Epidermal melanocyte (primary cell): ENCODE data around the gene FAM47E.

ENCODE experiments used
- DNase-seq: peaks from one replicate; pipeline ENCODE4 v3.0.0; 2011; ENCODE audit warnings: low spot score; ENCODE audit not compliant: insufficient read length

Gene FAM47E, protein sequence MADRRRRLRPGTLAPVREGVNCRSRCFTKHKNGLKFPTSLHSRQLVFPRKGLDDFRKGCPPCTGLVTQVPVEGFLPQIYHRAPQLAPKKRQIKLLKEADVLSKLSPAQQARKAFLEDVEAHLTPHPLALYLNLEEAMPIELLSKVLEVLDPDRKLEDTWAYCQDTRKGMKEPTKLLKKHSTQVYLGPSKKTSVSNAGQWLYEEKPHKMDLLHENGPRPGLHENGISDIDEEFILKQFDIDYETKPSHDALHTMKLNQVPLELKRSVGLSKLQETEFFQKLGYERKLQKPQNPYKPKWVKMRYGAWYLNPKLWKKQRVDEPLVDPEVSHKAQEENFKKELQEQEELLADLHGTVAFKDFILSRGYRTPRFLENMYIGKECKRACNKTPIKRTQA

DNA sequence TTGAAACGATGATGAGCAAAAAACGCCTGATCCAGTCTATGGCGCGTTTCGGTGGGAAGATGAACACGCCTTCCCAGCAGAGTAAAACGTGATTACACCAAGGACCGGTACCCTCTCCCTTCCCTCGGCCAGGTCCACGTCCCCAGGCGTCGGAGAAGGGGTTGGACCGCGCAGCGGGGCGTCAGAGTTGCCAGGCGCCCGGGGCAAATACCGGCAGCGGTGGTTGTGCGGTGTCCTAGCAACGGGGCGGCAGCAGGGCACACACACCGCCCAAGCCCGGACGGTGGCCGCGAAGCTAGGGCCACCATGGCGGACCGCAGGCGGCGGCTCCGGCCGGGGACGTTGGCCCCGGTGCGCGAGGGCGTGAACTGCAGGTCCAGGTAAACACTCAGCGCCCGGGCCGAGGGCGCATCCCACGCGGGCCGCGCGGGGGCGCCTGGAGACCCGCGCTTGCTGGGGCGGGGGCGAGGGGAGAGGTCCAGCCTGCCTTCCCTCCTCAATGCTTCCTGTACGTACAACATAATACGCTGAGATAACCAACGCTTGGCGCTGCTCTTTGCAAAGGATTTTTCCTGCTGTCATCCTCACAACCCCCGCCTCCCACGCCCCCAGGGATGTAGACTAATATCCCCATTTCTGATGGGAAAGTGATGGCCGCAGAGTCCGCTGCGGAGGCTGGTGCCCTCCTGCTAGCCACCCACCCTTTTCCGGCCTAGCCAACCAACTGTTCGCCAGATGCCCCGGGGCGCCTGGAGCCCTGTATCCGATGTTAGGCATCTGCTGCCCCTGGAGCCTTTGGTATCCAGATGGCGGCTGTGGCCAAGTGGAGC lies at the start of gene FAM47E:
Gene FAM47E (plus strand): TSS at position 281 of the 830 bp plus-strand sequence. CDS start 26 bp downstream, at position 307.
- DNase-seq = no peak

DNA sequence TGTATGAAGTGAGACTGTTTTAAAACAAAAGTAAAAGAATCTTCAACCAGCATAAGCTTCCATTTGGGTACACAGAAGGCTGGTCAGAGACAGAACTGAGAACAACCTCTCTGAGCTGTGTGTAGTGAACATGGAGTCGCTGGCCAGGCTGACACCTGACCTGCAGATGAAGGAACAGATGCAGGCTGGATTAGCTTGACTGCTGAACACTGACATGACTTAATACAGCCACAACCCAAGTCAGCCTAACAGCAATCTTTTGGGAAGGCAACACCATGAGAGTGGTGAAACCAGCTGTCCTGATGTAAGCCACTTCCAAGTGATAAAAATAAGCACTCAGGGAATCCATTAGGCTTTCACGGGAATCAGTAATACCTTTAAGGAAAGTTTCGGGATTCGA lies 48.0 kb upstream of the FAM47E start:
- no peak for DNase-seq

DNA sequence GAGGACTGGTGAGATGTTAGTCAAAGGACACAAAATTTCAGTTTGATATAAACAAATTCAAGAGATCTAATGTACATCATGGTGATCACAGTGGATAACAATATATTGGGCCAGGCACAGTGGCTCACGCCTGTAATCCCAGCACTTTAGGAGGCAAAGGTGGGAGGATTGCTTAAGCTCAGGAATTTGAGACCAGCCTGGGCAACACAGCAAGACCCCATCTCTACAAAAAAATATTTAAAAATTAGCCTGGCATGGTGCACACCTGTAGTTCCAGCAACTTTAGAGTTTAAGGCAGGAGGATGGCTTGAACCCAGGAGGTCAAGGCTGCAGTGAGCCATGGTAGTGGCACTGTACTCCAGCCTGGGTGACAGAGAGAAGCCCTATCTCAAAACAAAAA lies 46.6 kb upstream of the FAM47E start:
- no peak for DNase-seq

DNA sequence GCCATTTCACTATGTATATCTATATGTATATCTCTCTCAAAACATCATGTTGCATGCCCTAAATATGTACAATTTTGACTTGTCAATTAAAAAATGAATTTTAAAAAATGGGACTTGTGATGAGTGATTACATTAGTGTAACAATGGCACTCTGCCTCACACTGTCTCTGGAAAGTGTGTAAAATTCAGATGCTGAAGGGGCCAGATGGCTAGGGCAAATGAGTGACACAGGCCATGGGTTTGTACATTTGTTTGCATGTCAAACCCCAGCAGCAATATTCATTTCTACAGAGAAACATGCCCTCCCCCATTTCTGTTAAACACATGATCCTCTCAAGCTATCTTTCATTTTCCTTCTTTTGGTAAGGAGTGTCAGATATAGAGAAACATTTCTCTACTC lies 46.0 kb upstream of the FAM47E start:
- no peak for DNase-seq

DNA sequence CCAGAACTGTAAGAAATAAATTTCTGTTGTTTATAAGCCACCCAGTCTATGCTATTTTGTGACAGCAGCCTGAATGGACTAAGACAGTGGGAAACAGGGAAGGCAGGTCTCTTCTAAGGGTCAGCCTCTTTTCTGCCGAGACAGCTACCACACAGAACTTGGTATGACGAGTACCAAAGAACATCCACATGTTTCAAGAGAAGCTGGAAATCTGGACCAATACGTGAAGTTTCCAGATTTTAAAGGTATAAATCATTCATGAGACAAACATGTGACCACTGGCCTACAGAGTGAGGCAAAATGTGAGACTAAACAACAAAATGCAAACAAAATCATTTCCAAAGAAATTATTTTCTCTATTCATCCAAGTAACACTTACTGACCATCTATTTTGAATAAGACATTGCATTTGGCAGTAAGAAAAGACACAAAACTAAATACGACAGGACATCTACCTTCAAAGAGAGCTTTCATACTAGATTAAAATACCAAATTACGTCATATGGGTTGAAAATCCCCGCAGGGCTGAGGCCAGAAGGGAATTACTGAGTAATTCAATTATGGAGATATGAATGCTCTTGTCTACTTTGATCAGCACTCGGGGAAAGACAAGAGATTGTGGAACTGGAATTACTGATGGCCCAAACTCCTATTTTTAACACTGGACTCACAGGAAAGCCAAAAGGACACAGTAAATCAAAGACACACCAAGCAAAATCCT lies 45.1 kb upstream of the FAM47E start:
- no peak for DNase-seq

DNA sequence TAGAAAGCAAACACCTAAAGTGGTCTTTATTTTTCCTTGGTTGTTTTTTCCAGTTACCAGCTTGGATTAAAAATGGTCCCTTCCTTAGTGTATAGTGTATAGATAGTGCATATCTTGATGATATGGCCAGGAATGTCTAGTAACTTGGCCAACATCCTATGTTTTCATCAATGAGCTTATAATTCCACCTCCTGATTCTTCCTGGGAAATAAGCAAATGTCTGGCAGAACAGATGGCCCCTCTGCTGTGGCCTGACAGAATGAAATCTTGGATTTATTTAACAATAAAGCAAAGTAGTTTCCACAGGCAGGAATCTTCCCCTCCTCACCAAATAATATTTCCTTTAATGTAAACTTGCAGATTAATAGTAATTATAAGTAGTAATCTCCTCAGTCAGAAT lies 44.0 kb upstream of the FAM47E start:
- DNase-seq = no peak

DNA sequence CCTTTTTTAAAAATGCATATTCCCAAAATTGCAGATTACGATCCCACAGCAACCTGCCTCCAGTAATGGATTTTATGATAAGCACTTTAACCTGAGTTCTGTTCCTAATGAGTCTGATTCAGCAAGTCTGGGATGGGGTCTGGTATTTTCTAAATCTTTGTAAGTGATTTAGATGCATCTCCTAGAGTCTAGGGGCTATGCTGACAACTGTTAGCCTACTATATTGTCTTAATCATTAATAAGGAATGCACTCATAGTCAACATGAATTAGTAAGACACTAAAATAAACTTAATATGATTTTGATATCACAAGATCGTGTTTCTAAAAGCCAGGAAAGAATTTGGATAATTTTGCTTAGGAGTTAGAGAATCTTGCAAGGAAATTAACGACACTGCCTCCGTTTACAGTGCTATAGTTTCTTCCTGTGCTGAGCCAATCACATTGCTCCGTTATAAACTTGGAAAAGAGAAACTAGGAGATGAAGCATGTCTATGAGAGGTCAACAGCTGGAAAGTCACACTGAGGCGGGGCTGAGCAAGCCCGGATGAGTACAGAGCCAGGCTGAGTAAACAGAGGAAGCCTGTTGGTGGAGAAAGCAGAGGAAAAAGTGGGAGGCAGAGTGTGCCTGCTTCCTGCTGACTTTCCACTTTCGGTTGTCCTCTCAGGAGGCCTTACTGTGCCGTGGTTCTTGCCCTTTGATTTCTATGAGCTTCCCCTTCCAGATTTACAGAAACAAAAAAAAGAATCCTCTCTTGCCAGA lies 43.3 kb upstream of the FAM47E start:
- peak; percentile 31 for DNase-seq

DNA sequence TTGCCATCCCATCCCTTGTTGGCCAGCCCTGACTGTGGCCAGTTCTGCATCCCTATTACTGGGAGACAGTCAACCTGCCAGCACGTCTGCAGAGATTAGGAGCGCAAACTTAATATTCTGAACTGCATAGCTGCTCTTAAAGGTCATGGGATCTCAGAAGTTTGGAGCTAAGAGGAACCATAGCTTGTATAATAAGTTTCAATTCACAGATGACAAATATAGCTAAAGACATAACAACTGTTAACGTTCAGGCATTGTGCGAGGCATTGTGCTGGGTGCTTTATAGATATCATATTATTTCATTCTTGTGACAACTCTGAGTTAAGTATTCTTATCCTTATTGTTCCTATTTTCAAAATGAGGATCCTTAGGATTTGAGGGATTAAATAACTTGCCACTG lies 41.6 kb upstream of the FAM47E start:
- no peak for DNase-seq

DNA sequence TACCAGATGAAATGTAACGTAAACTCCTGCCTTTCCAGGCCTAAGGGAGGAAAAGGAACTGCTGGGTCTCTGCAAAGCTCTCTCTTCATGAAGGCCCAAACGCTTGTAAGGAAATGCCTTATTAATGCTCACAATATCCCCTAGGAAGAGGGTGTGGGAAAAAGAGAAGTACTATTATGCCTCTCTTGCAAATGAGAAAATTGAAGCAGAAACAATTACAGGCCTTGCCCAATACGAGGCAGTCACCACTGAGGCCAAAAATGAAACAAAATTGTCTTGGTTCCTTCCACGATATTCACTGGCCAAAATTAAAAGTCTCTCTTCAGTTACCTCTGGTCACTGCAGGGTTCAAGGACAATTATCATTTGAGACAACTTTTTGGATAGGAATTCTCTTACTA lies 41.1 kb upstream of the FAM47E start:
- DNase-seq = no peak

DNA sequence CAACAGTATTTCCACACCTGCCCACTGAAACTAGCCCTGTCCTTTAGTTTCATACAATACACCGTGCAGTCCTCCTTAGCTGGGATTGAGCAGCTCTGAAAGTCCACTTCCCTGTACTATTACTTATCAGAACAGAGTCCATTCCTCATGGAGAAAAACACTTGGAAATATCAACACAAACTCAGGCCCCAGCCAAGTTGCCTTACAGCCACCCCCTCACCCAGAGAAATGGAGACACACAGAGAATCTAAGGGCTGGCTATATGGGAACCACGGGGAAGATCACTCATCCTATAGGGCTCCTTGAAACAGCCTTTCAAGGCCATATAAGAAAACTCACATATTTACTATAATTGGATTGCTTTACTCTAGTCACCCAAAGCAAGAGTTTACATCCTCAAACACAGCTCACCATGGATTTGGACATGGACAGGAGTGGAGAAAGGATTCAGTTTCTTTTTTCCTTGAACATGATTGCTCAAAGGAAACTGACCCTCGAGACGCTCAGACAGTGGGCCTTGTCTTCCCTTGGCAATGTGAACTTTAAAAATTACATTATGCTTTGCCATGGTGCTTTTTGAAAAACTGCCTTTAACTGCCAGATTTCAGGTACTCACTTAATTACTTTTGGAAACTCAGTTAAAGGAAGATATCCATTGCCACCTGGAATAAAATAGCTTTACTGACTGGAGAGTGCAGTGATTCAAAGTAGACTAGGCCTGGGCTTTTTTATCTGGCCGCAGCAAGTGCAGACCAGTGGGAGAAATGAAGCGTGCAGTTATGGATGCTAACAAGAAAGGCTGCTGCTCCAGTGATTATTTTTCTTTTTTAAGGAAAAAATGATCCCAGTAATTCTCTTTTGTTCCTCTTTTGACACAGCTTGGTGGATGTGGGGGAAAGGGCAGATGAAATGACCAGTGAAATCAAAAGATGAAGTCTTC lies 39.5 kb upstream of the FAM47E start:
- DNase-seq = no peak

DNA sequence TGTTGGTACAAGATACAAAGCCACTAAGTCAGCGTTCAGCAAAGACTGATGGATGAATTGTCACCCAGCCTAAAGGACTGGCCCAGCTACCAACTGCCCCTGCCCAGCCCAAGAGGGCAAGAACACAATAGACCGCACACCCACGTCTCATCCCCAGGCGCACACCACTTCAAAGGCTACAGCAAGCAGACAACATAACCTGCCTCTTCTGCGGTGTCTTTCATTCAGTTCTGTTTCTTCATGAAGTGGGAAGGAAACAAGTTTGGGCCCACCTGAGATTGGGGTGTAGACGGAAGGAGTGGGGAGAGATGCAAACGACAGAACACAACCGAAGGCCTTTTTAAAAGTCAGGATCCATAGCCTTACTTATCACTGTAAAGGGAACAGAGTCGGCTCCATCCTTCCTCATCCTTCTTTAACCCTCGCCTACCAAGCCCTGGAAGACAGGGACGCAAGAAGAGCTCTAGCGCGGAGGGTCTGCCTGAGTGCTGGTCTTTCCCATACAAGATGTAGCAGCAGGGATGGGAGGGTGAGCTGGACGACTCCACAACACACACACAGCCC lies 38.6 kb upstream of the FAM47E start:
- DNase-seq = no peak

DNA sequence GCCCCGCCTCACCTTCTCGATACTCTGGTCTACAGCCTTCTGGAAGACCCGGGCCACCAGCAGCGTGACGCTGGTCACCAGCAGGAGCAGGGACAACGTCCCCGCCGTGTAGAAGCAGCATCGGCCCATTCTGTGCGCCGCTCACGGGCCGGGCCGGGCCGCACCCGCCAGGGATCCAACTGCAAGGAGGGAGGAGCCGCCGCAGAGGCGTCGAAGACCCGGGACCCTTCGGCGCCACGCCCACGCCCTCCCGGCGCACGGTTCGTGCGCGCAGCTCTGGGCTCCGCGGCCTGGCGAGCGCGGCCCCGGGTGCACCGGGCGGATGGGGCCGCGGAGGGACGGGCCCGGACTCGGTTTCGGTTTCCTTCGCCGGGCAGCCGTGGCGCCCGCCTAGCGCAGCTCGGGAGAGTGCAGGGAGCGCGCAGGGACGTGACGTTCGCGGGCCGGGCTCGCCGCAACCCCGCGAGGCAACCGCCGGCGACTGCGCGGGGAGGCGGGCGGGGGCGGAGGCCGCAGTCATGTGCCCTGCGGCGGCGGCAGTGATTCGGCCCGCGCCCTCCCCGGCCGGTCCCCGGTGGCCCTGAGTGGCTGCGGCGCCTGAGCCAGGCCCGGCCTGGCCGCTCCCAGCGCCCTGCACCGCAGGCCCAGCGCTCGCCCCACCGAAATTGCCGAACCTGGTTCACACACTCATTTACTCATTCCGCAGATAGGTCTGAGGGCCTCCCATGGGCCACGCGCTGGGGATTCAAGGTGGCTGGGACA lies 37.9 kb upstream of the FAM47E start, which contains the start of gene SCARB2:
Gene SCARB2 (minus strand): TSS at position 410 of the 762 bp plus-strand sequence. CDS start 281 bp downstream, at position 129.
- peak; percentile 69 for DNase-seq

DNA sequence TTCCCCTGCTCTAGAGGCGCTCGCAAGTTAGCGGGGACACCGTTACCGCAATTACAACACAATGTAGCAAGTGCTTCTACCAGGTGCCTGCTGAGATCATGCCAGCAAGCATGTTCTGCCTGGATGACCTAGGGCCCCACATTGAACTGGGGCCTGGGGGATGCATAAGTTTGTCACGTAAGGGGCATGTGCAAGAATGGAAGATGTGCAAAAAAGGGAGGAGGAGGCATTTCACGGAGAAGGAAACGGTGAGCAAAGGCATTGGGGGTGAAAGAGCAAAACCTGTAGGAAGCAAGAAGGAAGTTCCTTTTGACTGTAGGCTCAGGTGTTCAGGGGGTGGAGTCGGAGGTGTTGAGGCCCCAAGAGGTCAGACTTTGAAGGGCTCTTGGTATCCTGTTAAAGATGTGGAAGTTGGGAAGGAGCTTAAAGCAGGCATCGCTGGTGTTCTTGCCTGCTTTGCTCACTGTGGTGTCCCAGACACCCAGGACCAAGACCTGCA lies 37.3 kb upstream of the FAM47E start:
- no peak for DNase-seq

DNA sequence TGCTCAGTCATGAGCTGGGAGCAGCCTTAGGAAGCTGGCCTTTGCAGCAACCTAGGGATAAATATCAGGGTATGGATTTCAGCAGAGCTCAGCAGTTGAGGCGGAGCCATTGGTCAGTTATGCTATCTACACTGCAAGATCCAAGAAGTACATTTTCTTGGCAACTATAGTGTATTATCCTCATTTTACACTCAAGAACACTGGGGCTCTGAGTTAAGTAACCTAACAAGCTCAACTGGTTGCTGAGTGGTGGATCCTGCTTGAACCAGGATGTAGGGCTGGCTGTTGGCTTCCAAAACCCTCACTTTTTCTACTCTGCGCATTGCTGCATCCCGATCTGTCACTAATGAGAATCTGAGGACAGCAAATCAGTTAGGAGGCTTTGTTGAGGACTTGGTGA lies 36.4 kb upstream of the FAM47E start:
- no peak for DNase-seq

DNA sequence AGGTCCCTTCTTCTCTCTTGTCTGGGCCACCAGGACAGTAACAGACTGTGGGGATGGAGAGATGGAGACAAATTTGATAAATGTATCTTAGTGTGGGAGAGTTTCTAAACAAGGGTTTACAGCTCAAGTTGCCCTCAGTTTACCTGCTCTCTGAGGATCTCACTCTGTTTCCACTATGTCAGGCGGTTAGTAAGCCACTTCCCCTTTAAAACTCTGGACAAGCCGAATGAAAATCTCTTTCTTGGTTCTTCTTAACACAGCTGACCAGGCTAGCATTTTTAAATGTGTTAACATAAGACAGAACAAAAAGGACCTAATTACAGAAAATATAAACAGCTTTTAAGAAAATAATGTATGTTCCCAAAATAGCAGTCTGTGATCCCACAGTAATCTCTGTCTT lies 35.0 kb upstream of the FAM47E start:
- no peak for DNase-seq

DNA sequence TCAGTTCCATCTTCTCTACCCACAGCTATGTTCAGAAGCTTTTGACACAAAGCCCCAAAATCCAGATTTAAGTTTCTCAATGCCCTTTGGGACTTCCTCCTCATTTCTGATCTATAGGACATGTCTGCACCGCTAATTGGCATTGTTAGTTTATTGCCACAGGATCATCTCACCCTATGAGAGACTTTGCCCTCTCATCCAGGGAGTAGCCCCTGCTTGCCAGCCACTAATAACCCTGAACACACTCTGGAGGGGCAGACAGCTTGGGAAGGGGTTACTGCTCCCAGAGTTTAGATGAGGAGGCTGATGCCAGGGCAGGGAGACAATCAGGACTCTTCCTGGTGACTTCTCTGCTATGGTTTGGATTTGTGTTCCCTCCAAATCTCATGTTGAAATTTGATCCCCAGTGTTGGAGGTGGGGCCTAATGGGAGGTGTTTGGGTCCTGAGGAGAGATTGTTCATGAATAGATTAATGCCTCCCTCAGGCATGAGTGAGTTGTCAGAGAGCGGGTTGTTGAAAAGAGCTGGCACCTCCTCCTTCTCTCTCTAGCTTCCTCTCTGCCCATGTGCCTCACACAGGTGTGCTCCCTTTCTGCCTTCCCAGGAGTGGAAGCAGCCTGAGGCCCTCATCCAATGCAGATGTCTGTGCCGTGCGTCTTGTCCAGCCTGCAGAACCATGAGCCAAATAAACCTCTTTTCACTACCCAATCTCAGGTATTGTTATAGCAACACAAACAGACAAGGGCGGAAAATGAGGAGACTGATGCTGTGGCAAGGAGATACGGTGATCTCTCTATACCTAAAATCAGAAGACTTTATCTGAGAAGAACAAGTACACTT lies 34.3 kb upstream of the FAM47E start:
- no peak for DNase-seq

DNA sequence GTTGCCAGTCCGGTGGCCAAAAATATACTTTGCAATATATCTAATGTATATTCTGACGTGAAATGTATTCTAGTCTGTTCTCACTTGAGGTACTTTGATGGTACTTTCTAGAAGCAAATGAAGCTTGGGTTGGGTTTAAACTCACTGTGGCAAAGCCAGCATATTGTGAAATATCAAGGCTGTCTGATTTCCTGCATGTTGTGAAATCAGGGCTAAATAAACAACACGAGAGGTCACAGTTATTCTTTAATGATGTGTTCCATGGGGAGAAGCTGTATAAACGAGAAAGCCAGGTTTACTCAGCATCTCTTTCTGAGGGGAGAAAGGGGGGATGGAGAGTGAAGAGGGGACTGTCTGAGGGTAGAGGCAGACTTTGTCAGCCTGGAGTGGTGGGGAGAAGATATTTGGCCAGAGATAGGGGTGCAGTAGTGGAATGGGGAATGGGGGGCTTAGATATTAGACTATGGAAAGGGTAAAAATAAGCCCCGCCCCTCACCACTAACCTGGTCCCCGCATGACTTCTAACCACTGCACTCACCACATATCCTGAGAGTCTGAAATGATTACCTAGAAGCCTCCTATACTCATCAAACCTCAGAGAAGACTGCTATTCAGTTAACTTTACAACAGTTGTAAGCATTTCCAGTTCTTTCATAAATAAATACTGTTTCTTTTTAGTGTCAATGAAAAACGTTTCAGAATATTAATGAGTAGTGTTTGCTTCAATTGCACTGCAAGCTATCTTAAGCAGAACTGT lies 32.0 kb upstream of the FAM47E start:
- DNase-seq = no peak
